ENCODE results near the gene TTC29.
"Not testable (repeated sequence)": the region's sequence is repeated elsewhere in the genome, so short reads cannot be mapped to it uniquely, and the experiment has no call there.

TTC29 gene

DNA sequence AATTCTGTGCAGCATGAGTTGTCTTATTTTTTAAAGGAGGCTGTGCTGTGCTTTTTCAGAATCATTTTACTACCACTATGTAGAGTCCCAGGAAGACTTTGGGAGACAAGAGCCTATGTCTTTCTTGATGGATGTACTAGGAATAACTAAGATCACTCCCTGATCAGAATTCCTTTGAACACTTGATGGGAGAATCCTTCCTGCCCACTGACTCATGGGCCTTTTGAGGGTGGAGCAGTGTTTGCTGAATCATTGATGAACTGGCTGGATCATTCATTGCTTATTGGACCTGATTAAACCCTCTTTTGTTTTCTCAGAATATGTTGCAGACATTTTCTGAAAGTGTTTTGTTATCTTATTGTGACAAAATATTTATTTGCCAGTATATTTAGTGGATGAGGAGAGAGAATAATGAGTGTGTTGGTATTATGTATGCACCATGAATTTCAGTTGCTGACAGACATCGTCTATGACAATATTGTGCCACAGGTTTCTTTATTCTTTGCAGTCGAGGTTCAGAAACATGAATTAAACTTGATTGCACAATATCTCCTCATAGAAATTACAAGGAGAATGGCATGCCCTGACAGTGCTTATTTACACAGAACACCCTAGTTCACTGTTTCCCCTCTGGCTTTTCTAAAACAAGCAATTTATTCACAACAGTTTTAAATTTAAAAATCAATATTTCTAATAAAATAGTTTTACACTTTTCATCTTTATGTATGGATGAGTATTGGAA is 270.7 kb downstream of the TTC29 start:
- Histone ChIP-seq H2AFZ (ENCODE audit: low read depth, low read length) (no peak overlapping the region), H2BK15ac (ENCODE audit: low read depth, poor library complexity, severe bottlenecking) (no peak overlapping the region), H2BK12ac (ENCODE audit: low read length in 2 of 2) (no peak overlapping the region), H4K8ac (ENCODE audit: low read length) (no peak overlapping the region), H3K27me3 (ENCODE audit: control insufficient read depth in 1 of 2, insufficient read depth in 1 of 2, low read length in 2 of 2) (peaks cover 0 to 4% of the 10 kb centered on the region in 2 experiments), H4K91ac (ENCODE audit: low read length) (no peak overlapping the region), H2BK120ac (ENCODE audit: low read depth, low read length) (no peak overlapping the region), H3K4me1 (ENCODE audit: control insufficient read depth, insufficient read depth, low read depth, low read length) (no peaks in the 10 kb centered on the region), H3K9ac (ENCODE audit: low read length) (no peak overlapping the region), H3K4ac (ENCODE audit: low read depth in 1 of 2, low read length in 2 of 2) (no peak overlapping the region), H3K23ac (ENCODE audit: low read length in 2 of 2) (no peak overlapping the region), H3K27ac (ENCODE audit: low read length, poor library complexity, severe bottlenecking) (no peak overlapping the region), H2AK5ac (ENCODE audit: low read length, severe bottlenecking) (no peak overlapping the region), H3K36me3 (ENCODE audit: control insufficient read depth in 1 of 2, insufficient read depth in 2 of 2, low read depth in 1 of 2, low read length in 2 of 2) (no peaks in the 10 kb centered on the region), H3K79me1 (replicated peaks; ENCODE audit: low read length, poor library complexity, severe bottlenecking) (no peaks in the 10 kb centered on the region), H3K18ac (ENCODE audit: low read depth in 1 of 2, low read length in 2 of 2) (no peak overlapping the region), H3K14ac (ENCODE audit: low read length in 2 of 2) (no peak overlapping the region), H3K9me3 (ENCODE audit: control insufficient read depth, low read length) (no peaks in the 10 kb centered on the region), H2BK5ac (ENCODE audit: low read depth, low read length, poor library complexity, severe bottlenecking) (no peak overlapping the region), H3K4me3 (ENCODE audit: insufficient read depth in 1 of 2, low read depth in 1 of 2, low read length in 2 of 2) (no peak overlapping the region), H3K4me2 (ENCODE audit: low read length, poor library complexity, severe bottlenecking) (no peak overlapping the region)
- 81% methylated on average over 2 of the region's 2 CpGs for WGBS
- DNase-seq: no peak

GRCh38 chr4:146663968-146664311 is 281.7 kb downstream of the TTC29 start:
- H2AFZ ChIP-seq (ENCODE audit: low read depth, low read length); H3K23ac ChIP-seq (ENCODE audit: low read length in 2 of 2); H3K27ac ChIP-seq (ENCODE audit: low read length, poor library complexity, severe bottlenecking); H2AK5ac ChIP-seq (ENCODE audit: low read length, severe bottlenecking); DNase-seq; H3K14ac ChIP-seq (ENCODE audit: low read length in 2 of 2); H3K9me3 ChIP-seq (ENCODE audit: control insufficient read depth, low read length); H4K91ac ChIP-seq (ENCODE audit: low read length); H3K79me1 ChIP-seq (replicated peaks; ENCODE audit: low read length, poor library complexity, severe bottlenecking); H2BK15ac ChIP-seq (ENCODE audit: low read depth, poor library complexity, severe bottlenecking); H3K4me1 ChIP-seq (ENCODE audit: control insufficient read depth, insufficient read depth, low read depth, low read length); H3K18ac ChIP-seq (ENCODE audit: low read depth in 1 of 2, low read length in 2 of 2); H2BK12ac ChIP-seq (ENCODE audit: low read length in 2 of 2); H2BK120ac ChIP-seq (ENCODE audit: low read depth, low read length); H4K8ac ChIP-seq (ENCODE audit: low read length); H3K27me3 ChIP-seq (ENCODE audit: control insufficient read depth in 1 of 2, insufficient read depth in 1 of 2, low read length in 2 of 2); H3K9ac ChIP-seq (ENCODE audit: low read length); H3K4me3 ChIP-seq (ENCODE audit: insufficient read depth in 1 of 2, low read depth in 1 of 2, low read length in 2 of 2); H3K4me2 ChIP-seq (ENCODE audit: low read length, poor library complexity, severe bottlenecking); H2BK5ac ChIP-seq (ENCODE audit: low read depth, low read length, poor library complexity, severe bottlenecking); H3K4ac ChIP-seq (ENCODE audit: low read depth in 1 of 2, low read length in 2 of 2); H3K36me3 ChIP-seq (ENCODE audit: control insufficient read depth in 1 of 2, insufficient read depth in 2 of 2, low read depth in 1 of 2, low read length in 2 of 2): not testable (repeated sequence)
- WGBS: 40% methylated on average over 4 of the region's 6 CpGs

DNA sequence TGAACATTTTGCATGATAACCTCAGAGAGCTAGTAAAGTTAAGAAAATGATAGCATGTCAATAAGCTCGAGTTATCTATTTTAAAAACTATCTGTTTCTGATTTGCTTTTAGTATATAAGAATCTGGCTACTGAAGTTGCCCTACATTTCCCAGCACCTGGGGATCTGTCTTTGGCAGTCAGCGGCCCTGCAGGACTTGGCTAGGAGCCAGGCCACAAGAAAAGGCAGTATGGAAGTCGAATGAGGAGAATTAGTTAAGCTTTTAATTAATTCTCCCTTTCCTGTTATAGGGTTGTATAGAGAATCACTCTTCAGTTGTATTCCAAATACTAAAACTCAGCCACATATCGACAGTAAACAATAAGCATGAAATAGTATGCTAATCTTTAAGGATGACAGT is 284.3 kb downstream of the TTC29 start:
- no peak overlapping the region for H3K4ac ChIP-seq (ENCODE audit: low read depth in 1 of 2, low read length in 2 of 2)
- no peak overlapping the region for H3K4me2 ChIP-seq (ENCODE audit: low read length, poor library complexity, severe bottlenecking)
- no peak for DNase-seq
- no peak overlapping the region for H2BK15ac ChIP-seq (ENCODE audit: low read depth, poor library complexity, severe bottlenecking)
- no peak overlapping the region for H3K23ac ChIP-seq (ENCODE audit: low read length in 2 of 2)
- no peak overlapping the region for H2AK5ac ChIP-seq (ENCODE audit: low read length, severe bottlenecking)
- no peaks in the 10 kb centered on the region for H3K36me3 ChIP-seq (ENCODE audit: control insufficient read depth in 1 of 2, insufficient read depth in 2 of 2, low read depth in 1 of 2, low read length in 2 of 2)
- H3K27ac ChIP-seq (ENCODE audit: low read length, poor library complexity, severe bottlenecking): no peak overlapping the region
- H3K14ac ChIP-seq (ENCODE audit: low read length in 2 of 2): no peak overlapping the region
- no peak overlapping the region for H2BK5ac ChIP-seq (ENCODE audit: low read depth, low read length, poor library complexity, severe bottlenecking)
- no peak overlapping the region for H4K91ac ChIP-seq (ENCODE audit: low read length)
- H3K9me3 ChIP-seq (ENCODE audit: control insufficient read depth, low read length): no peaks in the 10 kb centered on the region
- no peak overlapping the region for H2BK120ac ChIP-seq (ENCODE audit: low read depth, low read length)
- H3K18ac ChIP-seq (ENCODE audit: low read depth in 1 of 2, low read length in 2 of 2): no peak overlapping the region
- H3K4me3 ChIP-seq (ENCODE audit: insufficient read depth in 1 of 2, low read depth in 1 of 2, low read length in 2 of 2): no peak overlapping the region
- H3K9ac ChIP-seq (ENCODE audit: low read length): no peak overlapping the region
- no peaks in the 10 kb centered on the region for H3K27me3 ChIP-seq (ENCODE audit: control insufficient read depth in 1 of 2, insufficient read depth in 1 of 2, low read length in 2 of 2)
- H2AFZ ChIP-seq (ENCODE audit: low read depth, low read length): no peak overlapping the region
- no peaks in the 10 kb centered on the region for H3K4me1 ChIP-seq (ENCODE audit: control insufficient read depth, insufficient read depth, low read depth, low read length)
- 47% methylated on average over 2 of the region's 4 CpGs for WGBS
- no peaks in the 10 kb centered on the region for H3K79me1 ChIP-seq (replicated peaks; ENCODE audit: low read length, poor library complexity, severe bottlenecking)
- H4K8ac ChIP-seq (ENCODE audit: low read length): no peak overlapping the region
- no peak overlapping the region for H2BK12ac ChIP-seq (ENCODE audit: low read length in 2 of 2)

All from mesenchymal stem cell (in vitro differentiated cells and primary cell).